NCI-H82 treated with DMSO at 0.1 percent for 48 hours (cell line): ENCODE data around the gene IQSEC2.

Experiments
- DNase-seq: peaks from one replicate; lab custom pipeline; 2025; ENCODE audit not compliant: unreplicated experiment; lab: John Stamatoyannopoulos, UW

The IQSEC2 gene

DNA sequence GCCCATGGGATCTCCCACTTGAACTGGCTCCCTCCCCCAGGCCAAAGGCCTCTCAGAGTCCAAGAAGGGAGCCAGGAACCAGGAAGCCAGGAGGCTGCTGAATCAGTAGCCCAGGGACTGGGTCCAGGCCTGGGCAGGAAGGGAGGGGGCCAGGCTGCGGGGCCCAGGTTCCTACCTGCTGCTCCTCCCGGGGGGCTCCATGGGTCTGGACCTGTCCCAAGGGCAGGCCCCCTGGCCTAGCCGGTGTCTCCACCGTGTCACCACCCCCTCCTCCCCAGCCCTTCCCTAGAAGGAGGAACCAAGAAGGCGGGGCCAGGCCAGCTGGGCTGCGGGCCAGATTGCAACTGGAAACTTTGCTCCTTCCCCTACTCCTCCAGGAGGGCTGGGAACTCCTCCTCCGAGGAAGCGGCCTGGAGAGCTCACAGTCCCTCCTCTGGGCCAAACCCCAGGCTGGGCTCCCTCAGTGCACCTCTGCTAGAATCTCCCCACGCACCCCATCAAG is at the start of gene IQSEC2:
TSS of gene IQSEC2 (minus strand) at position 264 of the 502 bp plus-strand sequence.
- peak; percentile 3 for DNase-seq

DNA sequence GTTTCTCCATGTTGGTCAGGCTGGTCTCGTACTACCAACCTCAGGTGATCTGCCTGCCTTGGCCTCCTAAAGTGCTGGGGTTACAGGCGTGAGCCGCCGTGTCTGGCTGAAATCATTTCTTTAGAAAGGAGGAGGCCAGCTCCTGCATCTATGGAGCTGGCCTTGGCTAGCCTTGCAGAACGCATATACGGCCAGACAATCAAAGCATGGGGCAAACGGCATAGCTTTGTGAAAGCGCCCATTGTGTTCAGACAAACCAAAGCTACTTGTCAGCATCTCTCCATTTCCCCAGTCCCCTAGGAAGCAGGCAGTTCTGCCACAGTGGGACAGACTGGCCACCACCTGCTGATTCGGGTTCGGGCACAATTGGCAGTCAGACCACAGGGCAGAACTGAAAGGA is 48.9 kb upstream of the IQSEC2 start:
- DNase-seq: no peak

DNA sequence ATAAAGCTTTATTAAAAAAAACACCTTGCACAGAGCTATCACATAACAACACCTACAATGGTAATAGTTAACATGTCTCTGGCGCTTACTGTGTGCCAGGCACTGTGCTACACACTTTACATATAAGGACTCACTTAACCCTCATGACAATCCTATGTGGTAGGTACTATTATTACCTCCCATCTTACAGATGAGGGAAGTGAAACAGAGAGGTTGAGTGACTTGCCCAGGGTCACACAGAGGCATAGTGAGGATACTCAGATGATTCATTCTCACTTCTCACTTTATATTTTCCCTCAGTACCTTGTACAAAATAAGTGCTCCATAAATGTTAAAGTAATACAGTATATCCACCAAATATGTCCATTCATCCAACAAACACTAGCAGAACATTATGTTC is 43.4 kb upstream of the IQSEC2 start:
- no peak for DNase-seq

DNA sequence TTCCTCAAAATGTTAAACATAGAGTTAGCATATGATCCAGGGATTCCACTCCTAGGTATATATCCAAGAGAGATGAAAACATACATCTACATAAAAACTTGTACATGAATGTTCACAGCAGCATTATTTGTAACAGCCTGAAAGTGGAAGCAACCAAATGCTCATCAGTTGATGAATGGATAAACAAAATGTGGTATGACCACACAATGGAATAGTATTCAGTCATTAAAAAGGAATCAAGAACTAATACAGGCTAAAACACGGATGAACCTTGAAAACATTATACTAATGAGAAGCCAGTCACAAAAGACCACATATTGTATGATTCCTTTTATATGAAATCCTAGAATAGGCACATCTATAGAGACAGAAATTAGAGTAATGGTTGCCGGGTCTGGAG is 42.7 kb upstream of the IQSEC2 start:
- no peak for DNase-seq

DNA sequence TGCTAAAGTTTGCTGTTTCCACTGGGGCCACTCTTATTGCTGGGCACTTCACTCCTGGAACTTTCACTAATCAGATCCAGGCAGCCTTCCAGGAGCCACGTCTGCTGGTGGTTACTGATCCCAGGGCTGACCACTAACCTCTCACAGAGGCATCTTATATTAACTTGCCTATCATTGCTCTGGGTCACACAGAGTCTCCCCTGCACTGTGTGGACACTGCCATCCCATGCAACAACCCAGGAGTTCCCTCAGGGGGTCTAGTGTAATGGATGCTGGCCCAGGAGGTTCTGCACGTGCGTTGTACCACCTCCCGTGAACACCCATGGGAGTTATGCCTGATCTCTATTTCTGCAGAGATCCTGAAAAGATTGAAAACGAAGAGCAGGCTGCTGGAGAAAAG is 41.8 kb upstream of the IQSEC2 start:
- DNase-seq: no peak

DNA sequence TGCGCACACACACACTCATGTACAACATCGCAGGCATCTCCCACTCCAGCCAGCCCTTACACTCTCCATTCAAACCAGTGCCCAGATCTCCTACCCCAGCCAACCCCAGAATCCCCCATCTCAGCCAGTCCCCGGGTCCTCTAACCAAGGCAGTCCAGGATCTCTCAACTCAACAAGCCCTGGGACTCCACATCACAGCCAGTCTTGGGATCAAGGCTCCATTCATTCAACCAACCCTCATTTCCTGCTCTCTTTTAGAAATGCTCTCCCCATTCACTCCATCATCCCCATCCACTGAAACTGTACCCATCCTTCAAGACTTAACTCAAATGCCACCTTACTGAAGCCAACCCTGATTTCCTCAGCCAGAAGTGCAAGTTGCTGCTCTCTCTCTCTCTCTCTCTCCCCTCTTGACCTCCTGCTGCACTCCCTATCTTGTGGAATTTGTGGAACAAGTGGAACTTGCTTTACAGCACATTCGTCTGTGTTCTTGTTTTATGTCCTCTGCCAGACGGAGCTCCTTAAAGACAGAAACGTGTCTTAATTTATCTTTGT is 40.6 kb upstream of the IQSEC2 start:
- no peak for DNase-seq

DNA sequence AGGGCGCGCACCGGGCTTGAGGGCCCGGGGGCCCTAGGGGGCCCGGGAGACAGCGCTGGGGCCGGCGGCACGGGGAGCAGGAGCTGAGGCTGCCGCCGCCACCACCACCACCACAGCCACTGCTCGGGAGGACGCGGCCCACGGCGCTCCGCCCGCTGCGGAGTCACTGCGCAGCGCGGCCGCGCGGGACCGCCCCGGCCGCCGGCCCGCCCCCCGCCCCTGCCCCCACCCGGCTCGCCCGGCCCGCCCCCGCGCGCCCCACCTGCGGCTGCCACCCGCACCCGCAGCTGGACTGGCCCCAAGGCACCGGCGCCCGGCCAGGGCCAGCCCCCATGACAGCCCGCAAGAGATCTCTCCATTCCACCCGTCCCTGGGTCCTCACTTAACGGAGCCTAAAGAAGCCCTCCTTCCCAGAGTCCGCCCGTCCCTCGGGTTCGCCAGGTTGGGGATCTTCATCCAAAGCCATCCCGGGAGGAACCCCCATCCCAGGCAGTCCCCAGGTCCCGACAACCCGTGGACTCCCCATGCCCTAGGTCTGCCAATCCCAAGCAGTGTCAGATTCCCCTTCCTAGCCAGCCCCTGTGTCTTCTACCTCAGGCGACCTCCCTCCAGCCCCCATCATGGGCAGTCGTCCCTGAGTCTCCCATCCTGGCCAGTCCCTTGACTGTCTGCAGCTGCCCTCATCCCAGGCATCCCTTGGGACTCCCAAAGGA is 40.0 kb upstream of the IQSEC2 start:
- no peak for DNase-seq

DNA sequence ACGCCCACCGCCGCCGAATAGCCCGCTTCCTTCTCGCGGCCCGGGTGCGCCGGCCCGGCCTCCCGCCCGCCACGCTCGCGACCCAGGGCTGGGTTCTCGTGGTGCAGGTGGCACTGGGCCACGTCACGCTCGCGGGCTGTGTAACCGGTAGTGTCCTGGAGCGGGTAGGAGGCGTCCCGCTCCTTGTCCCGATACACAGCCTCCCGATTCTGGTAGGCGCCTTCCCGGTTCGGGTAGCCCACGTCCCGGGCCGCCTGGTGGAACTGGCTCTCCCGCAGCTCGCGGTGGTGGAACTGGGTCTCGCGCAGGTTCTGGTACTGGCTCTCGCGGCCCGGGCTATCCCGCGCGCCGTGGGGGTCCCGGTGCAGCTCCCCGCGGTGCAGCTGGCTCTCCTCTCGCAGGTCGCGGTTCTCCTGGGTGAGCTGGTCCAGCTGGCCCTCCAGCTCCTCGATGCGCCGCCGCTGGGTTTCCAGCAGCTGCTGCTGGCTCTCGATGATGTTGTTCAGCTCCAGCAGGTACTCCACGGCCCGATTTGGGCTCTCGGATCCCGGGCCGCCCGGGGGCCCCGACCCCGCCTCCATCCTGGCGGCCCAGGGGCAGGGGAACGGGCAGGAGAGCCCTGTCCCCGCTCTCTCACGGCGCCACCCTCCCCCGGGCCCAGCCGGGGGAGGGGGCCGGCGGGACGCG is 39.3 kb upstream of the IQSEC2 start:
- no peak for DNase-seq

DNA sequence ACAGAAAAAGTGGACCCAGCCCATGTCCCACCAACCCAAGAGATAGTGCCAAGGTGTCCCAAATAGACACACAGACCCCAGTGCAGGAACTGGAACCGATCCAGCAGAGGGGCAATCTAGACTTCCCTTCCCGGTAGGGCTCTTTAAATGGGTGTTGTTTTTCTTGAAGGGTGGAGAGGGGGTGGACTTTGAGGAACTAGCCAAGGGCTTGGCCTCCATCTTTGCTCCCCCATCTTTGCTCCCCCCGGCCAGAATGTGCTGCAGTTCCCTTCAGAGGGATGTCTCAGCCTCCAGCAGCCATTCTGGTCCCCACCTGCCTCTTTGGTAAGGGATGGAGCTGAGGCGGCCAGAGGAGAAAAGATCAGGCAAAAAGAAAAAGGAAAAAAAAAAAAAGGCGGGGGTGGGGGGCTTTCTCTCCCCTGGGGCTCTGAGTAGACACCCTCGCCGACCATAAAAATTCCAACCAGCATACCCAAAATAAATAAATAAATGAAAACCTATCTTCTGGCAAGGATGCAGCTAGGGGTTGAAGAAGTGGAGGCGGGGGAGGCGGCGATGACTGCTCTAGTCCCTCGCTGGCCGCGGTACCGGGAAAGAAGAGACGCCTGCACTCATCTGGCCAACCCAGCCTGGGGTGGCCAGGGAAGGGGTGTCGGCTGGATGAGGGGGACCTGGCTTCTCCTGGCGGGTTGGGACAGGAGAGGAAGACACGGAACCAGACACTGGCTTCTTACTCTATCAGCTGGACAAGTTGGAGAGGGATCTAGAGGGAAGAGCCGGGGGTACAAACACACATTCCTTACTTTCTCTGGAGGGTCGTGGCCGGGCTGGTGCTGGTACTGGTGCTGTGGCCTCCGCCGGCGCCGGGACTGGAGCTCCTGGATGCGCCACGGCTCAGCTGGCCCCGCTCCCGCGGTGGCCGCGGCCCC is 38.5 kb upstream of the IQSEC2 start:
- no peak for DNase-seq

DNA sequence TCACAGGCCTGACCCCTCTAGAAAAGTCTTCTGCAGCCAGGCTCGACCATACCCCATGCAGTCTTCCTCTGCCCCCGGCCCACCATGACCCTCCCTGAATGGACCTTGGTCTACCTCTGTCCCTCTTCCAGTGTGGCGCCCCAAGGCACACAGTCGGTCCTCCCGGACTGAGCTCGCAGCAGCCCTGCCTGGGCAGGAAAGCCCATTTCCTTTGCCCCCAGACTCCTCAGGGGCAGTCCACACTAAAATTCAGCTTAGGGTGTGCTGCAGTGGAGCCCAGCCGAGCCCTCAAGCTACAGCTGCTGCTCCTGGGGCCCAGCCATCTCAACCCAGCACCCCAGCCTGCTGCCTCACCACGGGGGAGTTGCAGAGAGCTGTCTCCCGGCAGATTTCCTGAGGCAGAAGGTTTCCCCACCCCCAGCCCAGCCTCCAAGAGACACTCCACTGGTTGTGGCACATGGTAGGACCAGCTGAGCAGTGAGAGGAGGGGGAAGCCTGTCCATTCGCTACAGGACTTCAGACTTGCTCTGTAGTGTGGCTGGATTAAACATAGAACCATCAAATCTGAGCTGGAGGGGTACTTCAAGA is 37.5 kb upstream of the IQSEC2 start:
- DNase-seq: no peak

DNA sequence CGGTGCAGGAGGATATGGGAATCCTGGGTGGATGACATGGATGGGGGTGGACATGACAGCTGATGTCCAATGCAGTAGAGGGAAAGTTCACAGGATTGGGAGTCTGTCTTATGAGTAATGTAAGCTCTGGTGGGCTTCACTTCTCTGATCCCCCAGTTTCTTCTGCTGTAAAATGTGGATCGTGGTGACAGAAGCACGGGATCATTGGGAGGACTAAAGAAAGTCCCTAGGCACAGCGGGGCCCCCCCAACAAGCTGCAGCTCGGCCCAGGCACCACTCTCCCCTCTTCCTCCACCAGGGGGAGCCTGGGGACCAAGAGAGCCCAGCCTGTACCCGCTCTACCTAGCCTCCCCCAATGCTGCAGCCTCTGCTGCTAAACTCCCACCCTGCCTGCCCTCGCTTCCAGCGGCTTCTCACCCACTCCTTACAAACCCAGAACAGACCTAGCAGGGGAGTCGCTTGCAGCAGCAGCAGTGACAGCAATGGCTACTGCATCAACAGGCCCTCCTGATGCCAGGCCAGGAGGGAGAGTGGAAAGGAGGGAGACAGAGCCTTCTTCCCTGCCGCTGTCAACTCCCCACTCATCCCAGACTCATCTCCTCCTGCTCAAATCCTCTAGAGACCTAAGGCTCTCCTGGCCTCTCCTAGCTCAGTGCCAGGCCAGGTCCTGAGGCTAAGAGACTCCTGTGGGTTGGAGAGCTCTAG is 36.1 kb upstream of the IQSEC2 start:
- DNase-seq: peak; percentile 23

DNA sequence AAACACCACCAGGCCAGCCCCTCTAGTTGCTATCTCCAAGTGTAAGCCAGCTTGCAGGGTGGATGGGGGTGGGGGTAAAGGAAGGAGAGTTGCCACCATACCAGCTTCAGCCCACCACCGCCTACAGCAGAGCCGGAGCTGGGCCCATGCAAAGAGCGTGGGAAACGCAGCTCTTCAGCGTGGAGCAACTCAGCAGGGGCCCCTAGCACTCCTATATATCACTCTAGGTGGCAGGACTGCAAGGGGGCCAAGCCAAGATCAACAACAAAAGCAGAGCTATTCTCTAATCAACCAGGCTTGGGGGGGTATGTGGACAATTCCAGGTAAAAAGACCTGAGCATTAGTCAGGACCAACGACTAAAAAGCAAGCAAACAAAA is 35.5 kb upstream of the IQSEC2 start:
- DNase-seq: no peak

DNA sequence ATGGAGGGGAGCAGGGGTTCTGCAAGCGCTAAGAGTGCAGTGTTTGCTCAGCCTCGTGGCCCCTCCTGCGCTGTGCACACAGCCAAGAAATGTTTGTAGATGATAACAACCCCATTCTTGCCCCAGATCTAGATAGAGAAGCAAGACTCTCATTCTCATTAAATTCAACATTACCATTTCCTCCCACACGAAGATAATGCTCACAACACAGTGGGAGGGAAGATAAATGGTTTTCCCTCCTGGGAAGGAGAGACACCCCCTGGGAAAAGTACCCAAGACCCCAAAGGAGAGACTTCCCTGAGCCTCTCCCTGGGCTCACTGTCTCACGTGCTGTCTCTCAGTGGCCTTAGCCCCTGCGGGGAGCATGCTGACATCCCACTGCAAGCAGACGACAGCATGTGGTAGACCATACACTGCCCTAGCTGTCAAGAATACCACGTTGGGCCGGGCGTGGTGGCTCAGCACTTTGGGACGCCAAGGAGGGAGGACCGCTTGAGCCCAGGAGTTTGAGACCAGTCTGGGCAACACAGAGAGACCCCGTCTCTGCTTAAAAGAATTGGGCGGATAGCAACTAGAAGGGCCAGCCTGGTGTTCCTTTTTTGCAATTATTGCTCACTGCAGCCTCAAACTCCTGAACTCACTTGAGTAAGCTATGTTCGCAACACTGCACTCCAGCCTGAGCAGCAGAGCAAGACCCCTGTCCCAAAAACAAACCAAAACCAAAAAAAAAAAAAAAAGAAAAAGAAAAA is 34.9 kb upstream of the IQSEC2 start:
- DNase-seq: no peak

DNA sequence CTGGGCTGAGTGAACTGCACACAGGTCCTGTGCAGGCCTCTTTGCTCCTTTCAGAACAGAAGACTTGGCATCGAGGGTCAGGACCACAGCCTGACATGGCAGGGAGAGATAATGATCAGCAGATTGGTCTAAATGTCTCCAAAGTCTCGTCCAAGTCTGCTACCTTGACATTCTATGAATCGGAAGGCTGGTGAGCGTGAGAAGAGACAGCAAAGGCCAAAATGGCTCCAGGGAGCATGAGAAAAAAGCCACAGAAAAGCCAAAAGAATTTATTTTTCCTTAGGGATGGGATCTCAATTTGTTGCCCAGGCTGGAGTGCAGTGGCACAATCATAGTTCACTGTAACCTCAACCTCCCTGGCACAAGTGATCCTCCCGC is 32.3 kb upstream of the IQSEC2 start:
- DNase-seq: no peak

DNA sequence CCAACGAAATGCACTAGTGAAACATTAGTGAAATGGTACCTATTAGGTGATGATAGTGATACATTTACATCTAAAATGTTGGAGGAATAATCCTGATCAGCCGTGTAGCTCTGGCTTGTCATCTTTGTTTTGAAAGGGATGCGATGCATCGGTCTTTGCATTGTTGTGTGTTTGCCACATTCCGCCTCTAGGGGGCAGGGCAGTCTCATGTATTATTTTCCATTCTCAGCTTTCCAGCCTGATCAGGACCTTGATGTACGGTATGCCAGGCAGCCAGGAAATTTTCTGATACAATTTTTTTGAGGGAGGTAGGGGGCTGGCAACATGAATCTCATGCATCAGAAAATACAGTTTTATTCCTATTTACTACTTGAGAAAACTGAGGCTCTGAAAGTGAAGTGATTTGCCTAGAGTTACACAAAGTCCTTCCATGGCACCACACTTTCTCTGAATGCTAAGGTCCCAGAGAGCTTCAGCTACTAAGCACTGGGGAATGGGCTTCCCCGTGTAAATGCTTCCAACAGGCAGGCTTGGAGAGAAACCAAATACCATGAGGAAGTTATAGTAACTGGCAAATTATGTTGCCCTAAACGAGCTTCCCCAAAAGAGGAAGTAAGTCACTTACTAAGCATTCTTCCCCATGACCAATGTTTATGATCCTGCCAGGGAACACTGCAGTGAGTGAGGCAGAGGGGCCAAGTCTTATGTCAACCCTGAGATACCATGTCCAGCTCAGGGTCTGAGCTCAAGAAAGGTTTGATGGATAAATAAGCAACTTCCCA is 31.8 kb upstream of the IQSEC2 start:
- no peak for DNase-seq

DNA sequence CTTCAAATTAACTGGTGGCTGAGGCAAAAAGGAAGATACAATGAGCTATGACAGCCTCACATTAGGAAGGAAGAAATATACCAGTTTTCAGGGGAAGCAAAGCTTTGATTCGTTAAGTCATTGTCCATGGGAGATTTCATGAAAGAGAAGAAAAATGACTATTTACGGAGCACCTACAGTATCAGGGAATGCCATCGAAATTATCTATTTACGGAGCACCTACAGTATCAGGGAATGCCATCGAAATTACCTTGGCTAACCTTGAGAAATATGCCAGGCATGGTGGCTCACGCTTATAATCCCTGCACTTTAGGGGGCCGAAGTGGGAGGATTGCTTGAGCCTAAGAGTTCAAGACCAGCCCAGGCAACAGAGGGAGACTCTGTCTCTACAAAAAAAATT is 28.5 kb upstream of the IQSEC2 start:
- DNase-seq: no peak

DNA sequence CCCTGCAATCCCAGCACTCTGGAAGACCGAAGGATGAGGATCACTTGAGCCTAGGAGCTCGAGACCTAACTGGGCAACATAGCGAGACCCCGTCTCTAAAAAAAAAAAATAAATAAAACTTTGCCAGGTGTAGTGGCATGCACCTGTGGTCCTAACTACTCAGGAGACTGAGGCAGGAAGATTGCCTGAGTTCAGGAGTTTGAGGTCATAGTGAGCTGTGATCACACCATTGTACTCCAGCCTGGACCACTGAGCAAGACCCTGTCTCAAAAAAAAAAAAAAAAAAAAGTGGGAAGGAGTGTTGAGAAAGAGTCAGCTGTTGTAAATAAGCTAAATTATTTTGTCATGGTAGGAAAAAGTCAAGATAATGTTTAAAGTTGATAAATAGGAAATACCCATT is 27.5 kb upstream of the IQSEC2 start:
- no peak for DNase-seq

DNA sequence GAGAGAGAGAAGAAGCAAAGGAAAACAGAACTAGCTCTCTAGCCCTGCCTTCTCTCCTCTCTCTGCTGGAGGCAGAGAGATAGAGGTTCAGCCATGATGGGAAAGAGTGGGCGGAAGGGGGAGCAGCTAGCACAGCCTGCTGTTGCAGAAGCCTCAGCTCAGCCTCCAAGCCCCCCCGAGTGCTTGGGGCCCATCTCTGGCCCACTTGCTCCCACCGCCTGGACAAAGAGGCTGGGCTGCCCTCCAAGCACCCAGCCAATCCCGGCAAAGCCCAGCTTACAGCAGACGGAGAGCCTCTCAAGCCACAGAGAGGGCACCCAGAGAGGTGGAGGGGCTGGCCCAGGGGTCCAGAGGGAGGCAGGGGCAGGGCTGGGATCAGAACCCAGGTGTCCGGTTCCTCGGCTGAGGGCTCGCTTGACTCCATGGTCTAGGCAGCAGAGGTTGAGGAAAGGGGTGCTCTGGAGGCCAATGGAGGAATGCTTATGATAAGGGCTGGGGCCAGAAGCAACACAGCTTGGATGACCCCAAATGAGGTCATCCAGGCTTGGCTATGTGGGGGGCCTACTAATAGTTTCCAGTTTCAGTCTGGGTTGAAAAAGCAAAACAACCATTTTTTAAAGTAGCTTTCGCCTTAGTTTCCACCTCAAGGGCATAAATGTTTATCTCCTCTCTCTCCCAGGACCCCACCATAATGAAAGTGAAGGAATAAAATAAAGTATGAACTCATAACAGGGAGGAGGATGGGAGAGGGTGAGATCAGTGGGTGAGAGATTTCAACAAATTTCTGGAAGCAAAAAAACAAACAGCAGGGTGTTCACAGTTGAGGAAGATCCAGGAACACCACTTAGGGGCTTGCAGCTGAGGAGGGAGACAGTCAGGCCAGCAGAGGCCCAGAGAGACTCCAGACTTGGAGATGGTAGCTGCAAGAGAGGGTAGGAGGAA is 24.9 kb upstream of the IQSEC2 start:
- DNase-seq: no peak
